OCI-LY1 (cell line): ENCODE measurements around the gene PAPPA.

Experiments used
- H2AFZ ChIP-seq: fragments of 200-600 bp; sonication (generic), shearing (Covaris generic); 2 replicates; pipeline ENCODE4 v1.6.0; 2014; ENCODE audit warnings: antibody characterized with exemption, mild to moderate bottlenecking, low read length
- H3F3A ChIP-seq: fragments of 200-600 bp; sonication (generic), shearing (Covaris generic); 2 replicates; pipeline ENCODE4 v1.6.0; 2014; ENCODE audit warnings: mild to moderate bottlenecking, antibody characterized with exemption, low read length, moderate library complexity; ENCODE audit not compliant: insufficient read depth
- H3K27ac ChIP-seq: fragments of 200-600 bp; sonication (generic); 2 replicates; pipeline ENCODE4 v1.5.1; 2014; ENCODE audit warnings: low read length, mixed run types, mild to moderate bottlenecking, low read depth; ENCODE audit not compliant: poor library complexity, severe bottlenecking
- H3K27me3 ChIP-seq: fragments of 200-600 bp; sonication (generic); 2 replicates; pipeline ENCODE4 v1.6.0; 2014; ENCODE audit warnings: antibody characterized with exemption, mild to moderate bottlenecking, low read length, moderate library complexity; ENCODE audit not compliant: insufficient read depth
- H3K36me3 ChIP-seq: fragments of 200-600 bp; sonication (generic); 2 replicates; pipeline ENCODE4 v1.6.1; 2014; ENCODE audit warnings: mild to moderate bottlenecking, antibody characterized with exemption, low read length, moderate library complexity, mixed read lengths; ENCODE audit not compliant: insufficient read depth
- H3K4me1 ChIP-seq: fragments of 200-600 bp; sonication (generic); 2 replicates; pipeline ENCODE4 v1.5.1; 2014; ENCODE audit warnings: mild to moderate bottlenecking, low read length, moderate library complexity; ENCODE audit not compliant: insufficient read depth, severe bottlenecking
- H3K4me2 ChIP-seq: fragments of 200-600 bp; sonication (generic), shearing (Covaris generic); 2 replicates; pipeline ENCODE4 v1.6.1; 2014; ENCODE audit warnings: low read length
- H3K4me3 ChIP-seq: fragments of 200-600 bp; sonication (generic); 2 replicates; pipeline ENCODE4 v1.5.1; 2014; ENCODE audit warnings: low read length, low read depth, mild to moderate bottlenecking, mixed read lengths; ENCODE audit not compliant: poor library complexity, severe bottlenecking
- H3K79me2 ChIP-seq: fragments of 200-600 bp; shearing (Covaris generic); 2 replicates; pipeline ENCODE4 v1.6.1; 2016; ENCODE audit warnings: mixed run types, low read length, mixed read lengths; ENCODE audit not compliant: insufficient read depth
- H3K9ac ChIP-seq: fragments of 200-600 bp; sonication (generic), shearing (Covaris generic); 2 replicates; pipeline ENCODE4 v1.6.1; 2014; ENCODE audit warnings: mild to moderate bottlenecking, low read length, mixed read lengths
- H3K9me2 ChIP-seq: fragments of 200-600 bp; sonication (generic), shearing (Covaris generic); 2 replicates; pipeline ENCODE4 v1.6.1; 2014; ENCODE audit warnings: low read depth, mild to moderate bottlenecking, low read length, mixed read lengths
- H3K9me3 ChIP-seq: fragments of 200-600 bp; shearing (Covaris generic); 2 replicates; pipeline ENCODE4 v1.6.1; 2014; ENCODE audit warnings: low read length, mixed read lengths
- H4K20me1 ChIP-seq: fragments of 200-600 bp; sonication (generic), shearing (Covaris generic); 2 replicates; pipeline ENCODE4 v1.6.0; 2016; ENCODE audit warnings: mild to moderate bottlenecking, low read length; ENCODE audit not compliant: insufficient read depth
- EZH2 ChIP-seq: fragments of 200-600 bp; sonication (generic), shearing (Covaris generic); IDR thresholded peaks from 2 replicates; pipeline ENCODE4 v1.8.0; 2017; ENCODE audit warnings: borderline replicate concordance, mixed run types, mild to moderate bottlenecking, antibody characterized with exemption, low read length, moderate library complexity, mixed read lengths
- TF ChIP-seq, protein P1 (sequence below): fragments of 200-600 bp; sonication (generic), shearing (Covaris generic); IDR thresholded peaks from 2 replicates; pipeline ENCODE4 v1.5.1; 2017; ENCODE audit warnings: mild to moderate bottlenecking, antibody characterized with exemption, low read length, moderate library complexity, mixed read lengths

The PAPPA gene

DNA sequence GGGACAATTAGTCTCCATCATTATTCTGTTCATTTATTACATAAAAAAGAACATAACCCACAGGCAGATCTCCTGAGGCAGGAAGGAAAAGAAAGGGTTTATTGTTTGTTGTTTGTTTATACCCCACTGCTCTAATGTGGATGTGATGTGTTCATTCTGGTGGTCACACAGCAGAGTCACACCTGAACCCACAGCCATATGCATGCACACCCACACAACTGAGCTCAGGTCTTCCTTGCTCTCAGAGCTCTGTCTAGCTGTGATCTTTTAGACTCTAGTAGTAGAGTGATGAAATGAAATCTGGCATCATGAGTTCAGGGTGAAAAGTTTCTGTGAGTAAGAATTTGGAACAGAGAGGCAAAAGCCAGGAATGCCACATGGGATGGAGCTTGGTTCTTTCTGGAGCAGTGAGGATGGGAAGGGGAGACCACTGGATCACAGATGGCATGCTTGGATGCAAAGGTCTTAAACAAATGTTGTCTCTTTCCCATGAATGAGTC, 227.0 kb downstream of the PAPPA start:
- Histone ChIP-seq H3K4me1 (no peaks in the 10 kb centered on the region), H3K9me3 (no peaks in the 10 kb centered on the region), H3K79me2 (no peaks in the 10 kb centered on the region), H3K4me3 (no peak overlapping the region), H3K27me3 (no peaks in the 10 kb centered on the region), H4K20me1 (no peaks in the 10 kb centered on the region), H3K36me3 (no peaks in the 10 kb centered on the region), H3K4me2 (no peak overlapping the region), H2AFZ (no peak overlapping the region), H3F3A (no peaks in the 10 kb centered on the region), H3K27ac (no peak overlapping the region), H3K9me2 (no peaks in the 10 kb centered on the region), H3K9ac (no peak overlapping the region)
- TF ChIP-seq EZH2, result no peak
- TF ChIP-seq, protein P1, sequence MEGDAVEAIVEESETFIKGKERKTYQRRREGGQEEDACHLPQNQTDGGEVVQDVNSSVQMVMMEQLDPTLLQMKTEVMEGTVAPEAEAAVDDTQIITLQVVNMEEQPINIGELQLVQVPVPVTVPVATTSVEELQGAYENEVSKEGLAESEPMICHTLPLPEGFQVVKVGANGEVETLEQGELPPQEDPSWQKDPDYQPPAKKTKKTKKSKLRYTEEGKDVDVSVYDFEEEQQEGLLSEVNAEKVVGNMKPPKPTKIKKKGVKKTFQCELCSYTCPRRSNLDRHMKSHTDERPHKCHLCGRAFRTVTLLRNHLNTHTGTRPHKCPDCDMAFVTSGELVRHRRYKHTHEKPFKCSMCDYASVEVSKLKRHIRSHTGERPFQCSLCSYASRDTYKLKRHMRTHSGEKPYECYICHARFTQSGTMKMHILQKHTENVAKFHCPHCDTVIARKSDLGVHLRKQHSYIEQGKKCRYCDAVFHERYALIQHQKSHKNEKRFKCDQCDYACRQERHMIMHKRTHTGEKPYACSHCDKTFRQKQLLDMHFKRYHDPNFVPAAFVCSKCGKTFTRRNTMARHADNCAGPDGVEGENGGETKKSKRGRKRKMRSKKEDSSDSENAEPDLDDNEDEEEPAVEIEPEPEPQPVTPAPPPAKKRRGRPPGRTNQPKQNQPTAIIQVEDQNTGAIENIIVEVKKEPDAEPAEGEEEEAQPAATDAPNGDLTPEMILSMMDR, result no peak

DNA sequence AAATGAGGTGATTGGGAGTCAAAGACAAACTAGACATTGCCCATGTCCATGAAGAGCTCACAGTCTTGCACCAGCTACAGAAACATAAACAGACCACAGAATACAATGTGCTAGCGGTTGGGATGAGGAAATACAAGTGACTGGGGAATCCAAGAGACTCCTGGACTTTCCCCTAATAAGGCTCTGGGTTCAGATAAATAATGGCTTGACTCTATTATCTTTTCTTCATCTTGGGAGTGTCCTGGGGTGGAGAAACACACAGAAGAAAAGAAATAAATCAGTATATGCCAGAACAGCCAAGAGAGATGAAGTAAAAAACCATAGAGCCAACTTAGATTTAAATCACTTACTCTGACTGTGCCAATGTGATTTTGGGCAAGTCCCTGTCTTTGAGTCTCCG, 227.8 kb downstream of the PAPPA start:
- H3K4me2 ChIP-seq, result no peak overlapping the region
- no peaks in the 10 kb centered on the region for H3K9me2 ChIP-seq
- H3K27me3 ChIP-seq, result no peaks in the 10 kb centered on the region
- no peak overlapping the region for H2AFZ ChIP-seq
- H3K4me3 ChIP-seq, result no peak overlapping the region
- H3K36me3 ChIP-seq, result no peaks in the 10 kb centered on the region
- TF ChIP-seq, protein P1, result no peak
- TF ChIP-seq EZH2, result no peak
- H3K9me3 ChIP-seq, result no peaks in the 10 kb centered on the region
- no peaks in the 10 kb centered on the region for H3K79me2 ChIP-seq
- H4K20me1 ChIP-seq, result no peaks in the 10 kb centered on the region
- no peak overlapping the region for H3K27ac ChIP-seq
- no peak overlapping the region for H3K9ac ChIP-seq
- H3K4me1 ChIP-seq, result no peaks in the 10 kb centered on the region
- H3F3A ChIP-seq, result no peaks in the 10 kb centered on the region

DNA sequence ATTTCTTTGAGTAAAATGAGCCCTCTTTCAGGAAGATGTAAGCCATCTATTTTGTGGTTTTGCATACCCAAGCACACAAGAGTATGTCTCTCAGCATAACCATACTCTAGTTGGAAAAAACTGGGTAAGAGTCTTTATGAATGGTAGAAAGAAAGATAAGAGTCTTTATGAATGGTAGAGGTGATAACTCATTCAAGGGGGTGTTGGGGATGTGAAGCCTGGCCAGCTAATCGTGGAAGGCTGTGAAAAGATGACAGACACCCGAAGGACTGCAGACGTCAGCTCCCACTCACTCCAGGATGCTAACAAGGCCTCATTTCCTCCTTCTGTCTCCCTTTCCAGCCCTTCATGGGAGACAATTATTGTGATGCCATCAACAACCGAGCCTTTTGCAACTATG, 228.5 kb downstream of the PAPPA start:
- no peaks in the 10 kb centered on the region for H3K9me3 ChIP-seq
- H3K4me2 ChIP-seq, result no peak overlapping the region
- no peaks in the 10 kb centered on the region for H4K20me1 ChIP-seq
- TF ChIP-seq EZH2, result no peak
- TF ChIP-seq, protein P1, result no peak
- H3K9me2 ChIP-seq, result no peaks in the 10 kb centered on the region
- no peaks in the 10 kb centered on the region for H3F3A ChIP-seq
- H2AFZ ChIP-seq, result no peak overlapping the region
- no peak overlapping the region for H3K9ac ChIP-seq
- no peak overlapping the region for H3K4me3 ChIP-seq
- H3K27ac ChIP-seq, result no peak overlapping the region
- no peaks in the 10 kb centered on the region for H3K79me2 ChIP-seq
- H3K27me3 ChIP-seq, result no peaks in the 10 kb centered on the region
- H3K4me1 ChIP-seq, result no peaks in the 10 kb centered on the region
- H3K36me3 ChIP-seq, result no peaks in the 10 kb centered on the region
